Raji (cell line): ENCODE results near the gene HLCS.

Source experiments
- POLR2A ChIP-seq: IDR thresholded peaks from 2 replicates; pipeline ENCODE4 v1.6.1; 2011; ENCODE audit warnings: low read depth, low read length, control low read depth; ENCODE audit not compliant: insufficient read depth

HLCS gene

GRCh38 chr21:36965720-36966065 lies 776 bp downstream of the HLCS start:
- no peak for TF ChIP-seq POLR2A

GRCh38 chr21:36964827-36965719 lies 1.4 kb downstream of the HLCS start:
- no peak for TF ChIP-seq POLR2A

- TF ChIP-seq POLR2A, result no peak
Measured at GRCh38 chr21:36964398-36964797, 2.1 kb downstream of the HLCS start.

GRCh38 chr21:36962098-36962780 lies 4.2 kb downstream of the HLCS start:
- TF ChIP-seq POLR2A, result no peak

- no peak for TF ChIP-seq POLR2A
Measured at GRCh38 chr21:36960676-36961284, 5.7 kb downstream of the HLCS start.

- TF ChIP-seq POLR2A, result no peak
Measured at GRCh38 chr21:36959020-36959835, 7.2 kb downstream of the HLCS start.

- no peak for TF ChIP-seq POLR2A
Measured at GRCh38 chr21:36955783-36956182, 10.7 kb downstream of the HLCS start.

- TF ChIP-seq POLR2A, result no peak
Measured at GRCh38 chr21:36949171-36950141, 17.0 kb downstream of the HLCS start.

- no peak for TF ChIP-seq POLR2A
Measured at GRCh38 chr21:36948686-36949085, 17.8 kb downstream of the HLCS start.

GRCh38 chr21:36946949-36947356 lies 19.5 kb downstream of the HLCS start:
- TF ChIP-seq POLR2A, result no peak

- TF ChIP-seq POLR2A, result no peak
Measured at GRCh38 chr21:36945496-36946138, 20.9 kb downstream of the HLCS start.

- TF ChIP-seq POLR2A, result no peak
Measured at GRCh38 chr21:36936361-36937135, 29.9 kb downstream of the HLCS start.
